Measurements from ENCODE around the gene SLC5A11. TPM values are rescaled to one million over a fixed set of nuclear protein-coding genes. Genes with fewer than 3 reads are reported as not detected.

The SLC5A11 gene
- total RNA-seq, 1 experiment from 2014 or later: not detected

DNA sequence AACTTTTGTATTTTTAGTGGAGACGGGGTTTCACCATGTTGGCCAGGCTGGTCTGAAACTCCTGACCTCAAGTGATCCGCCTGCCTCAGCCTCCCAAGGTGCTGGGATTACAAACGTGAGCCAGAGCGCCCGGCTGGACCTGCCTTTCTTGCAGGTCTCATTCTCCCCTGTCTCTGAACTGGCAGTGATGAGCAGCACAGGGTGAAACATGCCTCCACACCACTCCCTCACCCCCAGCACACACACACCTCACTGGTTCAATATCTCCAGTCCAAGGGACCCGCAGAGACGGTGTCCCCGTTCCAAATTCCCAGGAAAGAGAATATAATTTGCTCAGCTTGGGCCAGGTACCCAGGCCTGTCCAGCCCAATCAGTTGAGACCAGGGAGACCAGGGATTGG, 23.3 kb downstream of the SLC5A11 start:
- H3K27me3 Mint-ChIP-seq (ENCODE audit: low read depth): no peaks in the 10 kb centered on the region
- no peak overlapping the region for H3K4me3 Mint-ChIP-seq
- TF ChIP-seq, protein P1, sequence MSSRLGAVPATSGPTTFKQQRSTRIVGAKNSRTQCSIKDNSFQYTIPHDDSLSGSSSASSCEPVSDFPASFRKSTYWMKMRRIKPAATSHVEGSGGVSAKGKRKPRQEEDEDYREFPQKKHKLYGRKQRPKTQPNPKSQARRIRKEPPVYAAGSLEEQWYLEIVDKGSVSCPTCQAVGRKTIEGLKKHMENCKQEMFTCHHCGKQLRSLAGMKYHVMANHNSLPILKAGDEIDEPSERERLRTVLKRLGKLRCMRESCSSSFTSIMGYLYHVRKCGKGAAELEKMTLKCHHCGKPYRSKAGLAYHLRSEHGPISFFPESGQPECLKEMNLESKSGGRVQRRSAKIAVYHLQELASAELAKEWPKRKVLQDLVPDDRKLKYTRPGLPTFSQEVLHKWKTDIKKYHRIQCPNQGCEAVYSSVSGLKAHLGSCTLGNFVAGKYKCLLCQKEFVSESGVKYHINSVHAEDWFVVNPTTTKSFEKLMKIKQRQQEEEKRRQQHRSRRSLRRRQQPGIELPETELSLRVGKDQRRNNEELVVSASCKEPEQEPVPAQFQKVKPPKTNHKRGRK (CRISPR knock-in tag; IDR thresholded peaks at IDR 0.05; ENCODE audit: borderline replicate concordance): no peak
- TF ChIP-seq, protein P2, sequence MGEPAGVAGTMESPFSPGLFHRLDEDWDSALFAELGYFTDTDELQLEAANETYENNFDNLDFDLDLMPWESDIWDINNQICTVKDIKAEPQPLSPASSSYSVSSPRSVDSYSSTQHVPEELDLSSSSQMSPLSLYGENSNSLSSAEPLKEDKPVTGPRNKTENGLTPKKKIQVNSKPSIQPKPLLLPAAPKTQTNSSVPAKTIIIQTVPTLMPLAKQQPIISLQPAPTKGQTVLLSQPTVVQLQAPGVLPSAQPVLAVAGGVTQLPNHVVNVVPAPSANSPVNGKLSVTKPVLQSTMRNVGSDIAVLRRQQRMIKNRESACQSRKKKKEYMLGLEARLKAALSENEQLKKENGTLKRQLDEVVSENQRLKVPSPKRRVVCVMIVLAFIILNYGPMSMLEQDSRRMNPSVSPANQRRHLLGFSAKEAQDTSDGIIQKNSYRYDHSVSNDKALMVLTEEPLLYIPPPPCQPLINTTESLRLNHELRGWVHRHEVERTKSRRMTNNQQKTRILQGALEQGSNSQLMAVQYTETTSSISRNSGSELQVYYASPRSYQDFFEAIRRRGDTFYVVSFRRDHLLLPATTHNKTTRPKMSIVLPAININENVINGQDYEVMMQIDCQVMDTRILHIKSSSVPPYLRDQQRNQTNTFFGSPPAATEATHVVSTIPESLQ (CRISPR knock-in tag; IDR thresholded peaks at IDR 0.05): no peak
- TF ChIP-seq, protein P3, sequence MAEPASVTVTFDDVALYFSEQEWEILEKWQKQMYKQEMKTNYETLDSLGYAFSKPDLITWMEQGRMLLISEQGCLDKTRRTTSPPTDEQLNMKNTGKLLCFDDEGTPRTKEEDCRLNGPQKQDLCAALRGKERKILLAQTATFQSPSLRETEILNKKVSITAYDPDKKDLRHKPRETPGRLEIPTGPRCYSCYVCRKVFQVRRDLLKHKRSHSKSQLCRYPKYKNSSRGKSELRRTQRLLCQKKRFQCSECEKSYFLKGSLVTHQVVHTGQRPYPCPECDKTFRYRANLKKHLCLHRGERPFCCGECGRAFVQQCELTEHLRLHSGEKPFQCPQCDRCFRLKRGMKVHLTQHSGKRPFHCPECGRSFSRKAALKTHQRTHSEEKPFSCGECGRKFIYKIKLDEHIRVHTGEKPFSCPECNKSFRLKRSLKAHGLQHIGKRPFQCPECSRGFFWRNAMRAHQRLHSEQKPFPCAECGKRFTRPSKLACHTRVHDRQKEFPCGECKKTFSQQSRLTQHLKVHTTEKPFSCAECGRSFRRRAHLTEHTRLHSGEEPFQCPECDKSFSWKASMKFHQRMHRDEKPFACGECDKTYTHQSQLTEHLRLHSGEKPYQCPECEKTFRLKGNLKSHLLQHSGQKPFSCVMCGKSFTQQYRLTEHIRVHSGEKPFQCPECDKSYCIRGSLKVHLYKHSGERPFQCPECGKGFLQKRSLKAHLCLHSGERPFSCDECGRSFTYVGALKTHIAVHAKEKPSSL (CRISPR knock-in tag; conservative IDR thresholded peaks at IDR 0.05): no peak
- TF ChIP-seq MYBL2 (CRISPR knock-in tag; IDR thresholded peaks at IDR 0.05) (no peak), SOX15 (CRISPR knock-in tag; IDR thresholded peaks at IDR 0.05) (no peak), NR3C1 (CRISPR knock-in tag; conservative IDR thresholded peaks at IDR 0.05; ENCODE audit: low read depth) (no peak), KAT7 (CRISPR knock-in tag; IDR thresholded peaks at IDR 0.05; ENCODE audit: borderline replicate concordance) (no peak), SP1 (CRISPR knock-in tag; conservative IDR thresholded peaks at IDR 0.05) (no peak), OVOL2 (CRISPR knock-in tag; IDR thresholded peaks at IDR 0.05; ENCODE audit: borderline replicate concordance) (no peak), ZNF232 (CRISPR knock-in tag; IDR thresholded peaks at IDR 0.05) (no peak), TEAD1 (CRISPR knock-in tag; IDR thresholded peaks at IDR 0.05) (no peak), RELA (CRISPR knock-in tag; IDR thresholded peaks at IDR 0.05; ENCODE audit: borderline replicate concordance) (no peak), ZNF416 (CRISPR knock-in tag; IDR thresholded peaks at IDR 0.05) (no peak), NR1H2 (CRISPR knock-in tag; IDR thresholded peaks at IDR 0.05) (no peak), SMAD4 (CRISPR knock-in tag; IDR thresholded peaks at IDR 0.05) (no peak)
- TF ChIP-seq, protein P4, sequence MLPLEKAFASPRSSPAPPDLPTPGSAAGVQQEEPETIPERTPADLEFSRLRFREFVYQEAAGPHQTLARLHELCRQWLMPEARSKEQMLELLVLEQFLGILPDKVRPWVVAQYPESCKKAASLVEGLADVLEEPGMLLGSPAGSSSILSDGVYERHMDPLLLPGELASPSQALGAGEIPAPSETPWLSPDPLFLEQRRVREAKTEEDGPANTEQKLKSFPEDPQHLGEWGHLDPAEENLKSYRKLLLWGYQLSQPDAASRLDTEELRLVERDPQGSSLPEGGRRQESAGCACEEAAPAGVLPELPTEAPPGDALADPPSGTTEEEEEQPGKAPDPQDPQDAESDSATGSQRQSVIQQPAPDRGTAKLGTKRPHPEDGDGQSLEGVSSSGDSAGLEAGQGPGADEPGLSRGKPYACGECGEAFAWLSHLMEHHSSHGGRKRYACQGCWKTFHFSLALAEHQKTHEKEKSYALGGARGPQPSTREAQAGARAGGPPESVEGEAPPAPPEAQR (CRISPR knock-in tag; IDR thresholded peaks at IDR 0.05): no peak
- TF ChIP-seq, protein P5, sequence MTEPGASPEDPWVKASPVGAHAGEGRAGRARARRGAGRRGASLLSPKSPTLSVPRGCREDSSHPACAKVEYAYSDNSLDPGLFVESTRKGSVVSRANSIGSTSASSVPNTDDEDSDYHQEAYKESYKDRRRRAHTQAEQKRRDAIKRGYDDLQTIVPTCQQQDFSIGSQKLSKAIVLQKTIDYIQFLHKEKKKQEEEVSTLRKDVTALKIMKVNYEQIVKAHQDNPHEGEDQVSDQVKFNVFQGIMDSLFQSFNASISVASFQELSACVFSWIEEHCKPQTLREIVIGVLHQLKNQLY (CRISPR knock-in tag; IDR thresholded peaks at IDR 0.05): no peak
- TF ChIP-seq, protein P6, sequence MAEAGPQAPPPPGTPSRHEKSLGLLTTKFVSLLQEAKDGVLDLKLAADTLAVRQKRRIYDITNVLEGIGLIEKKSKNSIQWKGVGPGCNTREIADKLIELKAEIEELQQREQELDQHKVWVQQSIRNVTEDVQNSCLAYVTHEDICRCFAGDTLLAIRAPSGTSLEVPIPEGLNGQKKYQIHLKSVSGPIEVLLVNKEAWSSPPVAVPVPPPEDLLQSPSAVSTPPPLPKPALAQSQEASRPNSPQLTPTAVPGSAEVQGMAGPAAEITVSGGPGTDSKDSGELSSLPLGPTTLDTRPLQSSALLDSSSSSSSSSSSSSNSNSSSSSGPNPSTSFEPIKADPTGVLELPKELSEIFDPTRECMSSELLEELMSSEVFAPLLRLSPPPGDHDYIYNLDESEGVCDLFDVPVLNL (CRISPR knock-in tag; IDR thresholded peaks at IDR 0.05; ENCODE audit: borderline replicate concordance, low read depth): no peak
- TF ChIP-seq, protein P7, sequence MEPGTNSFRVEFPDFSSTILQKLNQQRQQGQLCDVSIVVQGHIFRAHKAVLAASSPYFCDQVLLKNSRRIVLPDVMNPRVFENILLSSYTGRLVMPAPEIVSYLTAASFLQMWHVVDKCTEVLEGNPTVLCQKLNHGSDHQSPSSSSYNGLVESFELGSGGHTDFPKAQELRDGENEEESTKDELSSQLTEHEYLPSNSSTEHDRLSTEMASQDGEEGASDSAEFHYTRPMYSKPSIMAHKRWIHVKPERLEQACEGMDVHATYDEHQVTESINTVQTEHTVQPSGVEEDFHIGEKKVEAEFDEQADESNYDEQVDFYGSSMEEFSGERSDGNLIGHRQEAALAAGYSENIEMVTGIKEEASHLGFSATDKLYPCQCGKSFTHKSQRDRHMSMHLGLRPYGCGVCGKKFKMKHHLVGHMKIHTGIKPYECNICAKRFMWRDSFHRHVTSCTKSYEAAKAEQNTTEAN (CRISPR knock-in tag; IDR thresholded peaks at IDR 0.05): no peak
- TF ChIP-seq, protein P8, sequence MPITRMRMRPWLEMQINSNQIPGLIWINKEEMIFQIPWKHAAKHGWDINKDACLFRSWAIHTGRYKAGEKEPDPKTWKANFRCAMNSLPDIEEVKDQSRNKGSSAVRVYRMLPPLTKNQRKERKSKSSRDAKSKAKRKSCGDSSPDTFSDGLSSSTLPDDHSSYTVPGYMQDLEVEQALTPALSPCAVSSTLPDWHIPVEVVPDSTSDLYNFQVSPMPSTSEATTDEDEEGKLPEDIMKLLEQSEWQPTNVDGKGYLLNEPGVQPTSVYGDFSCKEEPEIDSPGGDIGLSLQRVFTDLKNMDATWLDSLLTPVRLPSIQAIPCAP (CRISPR knock-in tag; IDR thresholded peaks at IDR 0.05): no peak
- H3K36me3 Mint-ChIP-seq: peaks cover 3% of the 10 kb centered on the region
- ChIA-PET POLR2A (interaction anchor here (0.6 kb wide), 1 partner anchor 335 kb away, joined by 5 read pairs; no protein-coding TSS in a partner anchor), CTCF (interaction anchor here (1.0 kb wide), 1 partner anchor 34 kb away, joined by 3 read pairs; no protein-coding TSS in a partner anchor)
- no peak for ATAC-seq
- H3K27ac Mint-ChIP-seq: no peak overlapping the region
- DNase-seq (ENCODE audit: low spot score): no peak
- H3K4me1 Mint-ChIP-seq: no peaks in the 10 kb centered on the region
- peaks cover 11% of the 10 kb centered on the region for H3K9me3 Mint-ChIP-seq

Data from WTC11 (cell line).